ENCODE data around the gene SSR2.

The SSR2 gene

GRCh38 chr1:155970531-155971167 is 50.1 kb downstream of the SSR2 start:
- no peak for DNase-seq

GRCh38 chr1:155969377-155969791 is 51.4 kb downstream of the SSR2 start:
- DNase-seq, result no peak

GRCh38 chr1:155968670-155969069 is 52.1 kb downstream of the SSR2 start:
- DNase-seq, result no peak

- DNase-seq, result no peak
Observed at GRCh38 chr1:155968051-155968400, 52.7 kb downstream of the SSR2 start.

GRCh38 chr1:155967341-155968050 is 53.3 kb downstream of the SSR2 start:
- no peak for DNase-seq

GRCh38 chr1:155966750-155967149 is 54.0 kb downstream of the SSR2 start:
- DNase-seq, result no peak

GRCh38 chr1:155966135-155966534 is 54.6 kb downstream of the SSR2 start:
- no peak for DNase-seq

GRCh38 chr1:155964193-155964592 is 56.6 kb downstream of the SSR2 start:
- no peak for DNase-seq

GRCh38 chr1:155962599-155963211 is 58.0 kb downstream of the SSR2 start:
- DNase-seq, result no peak

- no peak for DNase-seq
Observed at GRCh38 chr1:155961937-155962336, 58.8 kb downstream of the SSR2 start.

- DNase-seq, result no peak
Observed at GRCh38 chr1:155960081-155960745, 60.5 kb downstream of the SSR2 start.
